Mammary epithelial cell (primary cell): ENCODE measurements around the gene ZNF66.

Source experiments
- EZH2 ChIP-seq: IDR thresholded peaks from 2 replicates; pipeline ENCODE4 v1.6.1; 2012; ENCODE audit warnings: low read length, inconsistent platforms, borderline replicate concordance
- TF ChIP-seq, protein P1 (sequence below), 2 donors: IDR thresholded peaks in 1 of 2; conservative IDR thresholded peaks in 1 of 2; 2 replicates each; pipeline ENCODE4 v1.5.1; 2011 to 2012; ENCODE audit warnings: inconsistent platforms in 2 of 2, low read length in 2 of 2, mild to moderate bottlenecking in 2 of 2, control low read depth in 1 of 2, low read depth in 1 of 2; ENCODE audit not compliant: insufficient read depth in 1 of 2; ENCODE audit errors: extremely low read depth in 1 of 2

DNA sequence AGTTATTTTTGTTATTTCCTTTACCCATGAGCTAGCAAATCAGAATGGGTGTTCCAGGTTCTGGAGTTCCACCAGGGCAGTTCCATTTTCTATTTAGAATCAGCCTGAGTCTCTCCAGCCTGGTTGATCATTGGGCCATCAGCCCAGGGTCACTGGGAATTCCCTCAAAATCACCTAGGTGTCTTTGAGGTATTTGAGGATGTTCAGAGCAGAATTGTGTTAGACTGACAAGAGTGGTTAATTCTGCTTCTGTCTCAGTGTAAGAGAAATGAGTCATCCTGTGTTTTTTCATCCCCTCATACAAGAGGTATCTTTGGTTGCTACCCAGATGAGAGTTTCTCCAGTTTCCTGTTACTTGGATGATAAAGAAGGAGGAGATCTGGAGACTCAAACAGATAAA, 11.7 kb downstream of the ZNF66 start:
- TF ChIP-seq, protein P1, sequence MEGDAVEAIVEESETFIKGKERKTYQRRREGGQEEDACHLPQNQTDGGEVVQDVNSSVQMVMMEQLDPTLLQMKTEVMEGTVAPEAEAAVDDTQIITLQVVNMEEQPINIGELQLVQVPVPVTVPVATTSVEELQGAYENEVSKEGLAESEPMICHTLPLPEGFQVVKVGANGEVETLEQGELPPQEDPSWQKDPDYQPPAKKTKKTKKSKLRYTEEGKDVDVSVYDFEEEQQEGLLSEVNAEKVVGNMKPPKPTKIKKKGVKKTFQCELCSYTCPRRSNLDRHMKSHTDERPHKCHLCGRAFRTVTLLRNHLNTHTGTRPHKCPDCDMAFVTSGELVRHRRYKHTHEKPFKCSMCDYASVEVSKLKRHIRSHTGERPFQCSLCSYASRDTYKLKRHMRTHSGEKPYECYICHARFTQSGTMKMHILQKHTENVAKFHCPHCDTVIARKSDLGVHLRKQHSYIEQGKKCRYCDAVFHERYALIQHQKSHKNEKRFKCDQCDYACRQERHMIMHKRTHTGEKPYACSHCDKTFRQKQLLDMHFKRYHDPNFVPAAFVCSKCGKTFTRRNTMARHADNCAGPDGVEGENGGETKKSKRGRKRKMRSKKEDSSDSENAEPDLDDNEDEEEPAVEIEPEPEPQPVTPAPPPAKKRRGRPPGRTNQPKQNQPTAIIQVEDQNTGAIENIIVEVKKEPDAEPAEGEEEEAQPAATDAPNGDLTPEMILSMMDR (conservative IDR thresholded peaks at IDR 0.05 in 1 of 2, IDR thresholded peaks at IDR 0.05 in 1 of 2; ENCODE audit: extremely low read depth in 1 of 2, insufficient read depth in 1 of 2, low read depth in 1 of 2, low read length in 2 of 2): no peak
- TF ChIP-seq EZH2: no peak
